Measurements from ENCODE around the gene NCAM1.

Gene NCAM1

GRCh38 chr11:112968941-112969713 lies 7.9 kb downstream of the NCAM1 start:
- no peak for FAIRE-seq

- FAIRE-seq: no peak
Measured at GRCh38 chr11:112971195-112971594, 10.0 kb downstream of the NCAM1 start.

- no peak for FAIRE-seq
Measured at GRCh38 chr11:112971827-112972226, 10.6 kb downstream of the NCAM1 start.

- FAIRE-seq: no peak
Measured at GRCh38 chr11:112972399-112973145, 11.4 kb downstream of the NCAM1 start.

GRCh38 chr11:112975051-112975450 lies 13.8 kb downstream of the NCAM1 start:
- no peak for FAIRE-seq

GRCh38 chr11:112975493-112975892 lies 14.3 kb downstream of the NCAM1 start:
- no peak for FAIRE-seq

GRCh38 chr11:112977755-112978154 lies 16.5 kb downstream of the NCAM1 start:
- FAIRE-seq: no peak

GRCh38 chr11:112983887-112984286 lies 22.7 kb downstream of the NCAM1 start:
- no peak for FAIRE-seq

GRCh38 chr11:112989198-112989597 lies 28.0 kb downstream of the NCAM1 start:
- no peak for FAIRE-seq

GRCh38 chr11:112993808-112994207 lies 32.6 kb downstream of the NCAM1 start:
- no peak for FAIRE-seq

- no peak for FAIRE-seq
Measured at GRCh38 chr11:112995423-112996090, 34.3 kb downstream of the NCAM1 start.

- no peak for FAIRE-seq
Measured at GRCh38 chr11:112996994-112997393, 35.8 kb downstream of the NCAM1 start.

GRCh38 chr11:112997857-112998466 lies 36.7 kb downstream of the NCAM1 start:
- FAIRE-seq: no peak

GRCh38 chr11:112999520-112999919 lies 38.3 kb downstream of the NCAM1 start:
- no peak for FAIRE-seq

- FAIRE-seq: no peak
Measured at GRCh38 chr11:113001709-113002108, 40.5 kb downstream of the NCAM1 start.

- FAIRE-seq: no peak
Measured at GRCh38 chr11:113006896-113007445, 45.8 kb downstream of the NCAM1 start.

GRCh38 chr11:113014262-113015097 lies 53.3 kb downstream of the NCAM1 start:
- FAIRE-seq: no peak

- FAIRE-seq: no peak
Measured at GRCh38 chr11:113015098-113015455, 53.9 kb downstream of the NCAM1 start.

- no peak for FAIRE-seq
Measured at GRCh38 chr11:113016905-113017304, 55.7 kb downstream of the NCAM1 start.

GRCh38 chr11:113018913-113019312 lies 57.7 kb downstream of the NCAM1 start:
- no peak for FAIRE-seq

- FAIRE-seq: no peak
Measured at GRCh38 chr11:113019711-113020110, 58.5 kb downstream of the NCAM1 start.

GRCh38 chr11:113021111-113021510 lies 59.9 kb downstream of the NCAM1 start:
- no peak for FAIRE-seq

Measured in A204.1 (cell line).